Vagina (tissue), 2 donors: Measurements from ENCODE around the gene SMU1.

Source experiments
- POLR2A ChIP-seq, 2 donors: fragments of 450-650 bp; IDR thresholded peaks; one replicate each; pipeline ENCODE4 v1.6.1; 2017; ENCODE audit warnings: antibody characterized with exemption in 2 of 2, mild to moderate bottlenecking in 2 of 2, moderate library complexity in 2 of 2
- TF ChIP-seq, protein P1 (sequence below), 3 experiments: fragments of 450-650 bp in 2 of 3; fragments of 200-600 bp in 1 of 3; sonication (generic) in 1 of 3; IDR thresholded peaks; one replicate each; pipeline ENCODE4 v1.5.1; 2017 to 2019; ENCODE audit warnings: antibody characterized with exemption in 3 of 3, mild to moderate bottlenecking in 2 of 3, moderate library complexity in 2 of 3

DNA sequence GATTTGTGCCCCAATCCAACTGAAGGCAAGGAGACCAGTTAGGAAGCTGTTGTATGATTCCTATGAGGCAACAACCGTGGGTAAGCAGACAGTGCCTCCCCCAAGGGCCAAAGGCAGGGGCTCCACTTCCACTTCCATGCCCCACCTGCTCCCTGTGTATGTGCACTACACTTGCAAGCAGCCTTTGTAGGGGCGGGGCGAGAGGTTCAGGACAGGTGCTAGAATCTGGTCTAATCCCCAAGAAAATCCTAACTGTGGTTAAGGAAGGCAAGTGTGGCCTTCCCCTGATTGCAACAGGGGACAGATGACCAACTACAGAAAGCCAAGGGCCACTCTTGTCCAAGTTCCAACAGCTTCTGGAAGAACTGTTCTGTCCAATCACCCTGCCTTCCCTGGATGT lies 49.0 kb upstream of the SMU1 start:
- TF ChIP-seq, protein P1, sequence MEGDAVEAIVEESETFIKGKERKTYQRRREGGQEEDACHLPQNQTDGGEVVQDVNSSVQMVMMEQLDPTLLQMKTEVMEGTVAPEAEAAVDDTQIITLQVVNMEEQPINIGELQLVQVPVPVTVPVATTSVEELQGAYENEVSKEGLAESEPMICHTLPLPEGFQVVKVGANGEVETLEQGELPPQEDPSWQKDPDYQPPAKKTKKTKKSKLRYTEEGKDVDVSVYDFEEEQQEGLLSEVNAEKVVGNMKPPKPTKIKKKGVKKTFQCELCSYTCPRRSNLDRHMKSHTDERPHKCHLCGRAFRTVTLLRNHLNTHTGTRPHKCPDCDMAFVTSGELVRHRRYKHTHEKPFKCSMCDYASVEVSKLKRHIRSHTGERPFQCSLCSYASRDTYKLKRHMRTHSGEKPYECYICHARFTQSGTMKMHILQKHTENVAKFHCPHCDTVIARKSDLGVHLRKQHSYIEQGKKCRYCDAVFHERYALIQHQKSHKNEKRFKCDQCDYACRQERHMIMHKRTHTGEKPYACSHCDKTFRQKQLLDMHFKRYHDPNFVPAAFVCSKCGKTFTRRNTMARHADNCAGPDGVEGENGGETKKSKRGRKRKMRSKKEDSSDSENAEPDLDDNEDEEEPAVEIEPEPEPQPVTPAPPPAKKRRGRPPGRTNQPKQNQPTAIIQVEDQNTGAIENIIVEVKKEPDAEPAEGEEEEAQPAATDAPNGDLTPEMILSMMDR (IDR thresholded peaks at IDR 0.05), result no peak
- no peak for TF ChIP-seq POLR2A (IDR thresholded peaks at IDR 0.05)
